Ovary (tissue), 9 donors: ENCODE results near the gene ANKRD40. TPM values are rescaled to one million over a fixed set of nuclear protein-coding genes. Genes with fewer than 3 reads are reported as not detected.

Experiments used
- DNase-seq, 5 donors: peaks; one replicate each; pipeline ENCODE4 v3.0.0-alpha.2; 2019 to 2020
- H3K27ac ChIP-seq, 2 donors: fragments of 200-600 bp; one replicate each; pipeline versions ENCODE4 v1.5.1 to v1.8.0; 2019 to 2022
- H3K27me3 ChIP-seq: fragments of 200-600 bp; one replicate; pipeline ENCODE4 v1.8.0; 2022
- H3K36me3 ChIP-seq: fragments of 200-600 bp; sonication (generic); one replicate; pipeline ENCODE4 v1.5.1; 2019
- H3K4me1 ChIP-seq: one replicate; pipeline ENCODE4 v1.8.1; 2013; ENCODE audit warnings: mild to moderate bottlenecking, moderate library complexity; ENCODE audit not compliant: insufficient read depth
- H3K4me3 ChIP-seq: fragments of 200-600 bp; sonication (generic); one replicate; pipeline ENCODE4 v1.5.1; 2017
- H3K9me3 ChIP-seq, 2 donors: fragments of 200-600 bp in 1 of 2; sonication (generic) in 1 of 2; one replicate each; pipeline versions ENCODE4 v1.5.1 to v1.8.1; 2013 to 2019; ENCODE audit warnings: mild to moderate bottlenecking in 1 of 2, moderate library complexity in 1 of 2
- CTCF ChIP-seq, 3 donors: fragments of 450-650 bp in 2 of 3; fragments of 200-600 bp in 1 of 3; IDR thresholded peaks; one replicate each; pipeline versions ENCODE4 v1.5.1 to v1.8.0; 2016 to 2022; ENCODE audit warnings: antibody characterized with exemption in 3 of 3, mild to moderate bottlenecking in 1 of 3
- EP300 ChIP-seq: sonication (generic); formaldehyde crosslinking; IDR thresholded peaks from one replicate; pipeline ENCODE4 v1.6.1; 2017; ENCODE audit warnings: antibody characterized with exemption
- POLR2A ChIP-seq: fragments of 450-650 bp; IDR thresholded peaks from one replicate; pipeline ENCODE4 v1.6.1; 2017; ENCODE audit warnings: antibody characterized with exemption, mild to moderate bottlenecking, moderate library complexity
- WGBS, 3 donors: extraction: QIAGEN DNeasy Blood & Tissue Kit in 1 of 3; methylation state at CpG; one replicate each; pipeline versions ENCODE4 v1.1.5 to v1.1.7; 2013 to 2017; 5-methylcytosine and 5-hydroxymethylcytosine counted together
- intact Hi-C, 4 donors: fragments of 100-400 bp; cut with DNase I; formaldehyde crosslinking; loops; one replicate each; pipeline versions ENCODE4 v1.11.0 to v1.15.1; 2022 to 2023
- polyA plus RNA-seq, 2 donors: library from polyadenylated mRNA; stranded (reverse); fragments of 200-250 nt in 1 of 2; fragments of 350-450 nt in 1 of 2; fragmentation: Illumina TruSeq in 1 of 2; extraction: RNeasy Lipid Tissue Mini Kit (QIAGEN cat#74804) in 1 of 2; gene quantifications; one replicate each; pipeline ENCODE4 v1.2.3, GENCODE V29; 2013 to 2014
- total RNA-seq, 7 donors: library from RNA; depleted of rRNA in 2 of 7; stranded (reverse); fragments of >200 nt in 2 of 7; fragmentation: NEBNext Ultra II Directional in 3 of 7; extraction: Animal tissue kit (Norgen Biotek cat#: 25700) in 3 of 7; gene quantifications; one replicate each; pipeline versions ENCODE4 v1.1.0 to v1.2.4, GENCODE V29; 2016 to 2023
- donor health status: DM: no; HTN: no; CAD: no; lungs with moderate emphysema.
- donor health status: DM: no; HTN: no; CAD: no.
- donor health status: Bipolar disorder and iron deficiency.
- donor health status: DM: yes; HTN: yes; CAD: no.
- donor health status: DM: no; HTN: no; CAD: no.
- donor health status: DM: yes; HTN: yes; CAD: no.

The ANKRD40 gene
- total and polyA plus RNA-seq, 9 donors, result 17.0 to 52.6 (median 41.8) TPM

- Histone ChIP-seq H3K9me3 (no peaks in the 10 kb centered on the region), H3K4me3 (no peak overlapping the region), H3K27me3 (no peaks in the 10 kb centered on the region), H3K36me3 (no peaks in the 10 kb centered on the region), H3K27ac (no peak overlapping the region), H3K4me1 (no peaks in the 10 kb centered on the region)
- WGBS, 3 donors, result 95 to 96% (median 95%) methylated on average over 2 of the region's 2 CpGs
- no peak for TF ChIP-seq POLR2A
- TF ChIP-seq CTCF (IDR thresholded peaks at IDR 0.05), result no peak
- no peak for TF ChIP-seq EP300
- intact Hi-C loops, result no loop called here
- no peak for DNase-seq
Measured at GRCh38 chr17:50651661-50652060, 56.1 kb downstream of the ANKRD40 start.

- intact Hi-C loops, result no loop called here
- WGBS, 3 donors, result 74 to 80% (median 78%) methylated on average over 7 of the region's 7 CpGs
- H3K4me3 ChIP-seq, result no peak overlapping the region
- H3K27ac ChIP-seq, result no peak overlapping the region
- no peaks in the 10 kb centered on the region for H3K36me3 ChIP-seq
- H3K27me3 ChIP-seq, result no peaks in the 10 kb centered on the region
- no peaks in the 10 kb centered on the region for H3K9me3 ChIP-seq
- no peak for DNase-seq
- TF ChIP-seq POLR2A, result no peak
- TF ChIP-seq EP300, result no peak
- TF ChIP-seq CTCF (IDR thresholded peaks at IDR 0.05), result no peak
- no peaks in the 10 kb centered on the region for H3K4me1 ChIP-seq
Measured at GRCh38 chr17:50649042-50649908, 58.4 kb downstream of the ANKRD40 start.

GRCh38 chr17:50647187-50647586, 60.5 kb downstream of the ANKRD40 start:
- H3K4me1 ChIP-seq, result no peaks in the 10 kb centered on the region
- TF ChIP-seq POLR2A (no peak), CTCF (IDR thresholded peaks at IDR 0.05) (no peak), EP300 (no peak)
- no peak overlapping the region for H3K4me3 ChIP-seq
- 70 to 98% (median 96%) methylated on average over 2 of the region's 2 CpGs for WGBS, 3 donors
- DNase-seq, result no peak
- H3K27ac ChIP-seq, result no peak overlapping the region
- H3K9me3 ChIP-seq, result no peaks in the 10 kb centered on the region
- no peaks in the 10 kb centered on the region for H3K36me3 ChIP-seq
- no peaks in the 10 kb centered on the region for H3K27me3 ChIP-seq
- intact Hi-C loops, result no loop called here

GRCh38 chr17:50645748-50646682, 61.7 kb downstream of the ANKRD40 start:
- Histone ChIP-seq H3K9me3 (no peaks in the 10 kb centered on the region), H3K4me3 (no peak overlapping the region), H3K4me1 (peaks cover 3% of the 10 kb centered on the region), H3K36me3 (no peaks in the 10 kb centered on the region), H3K27me3 (no peaks in the 10 kb centered on the region), H3K27ac (no peak overlapping the region)
- intact Hi-C loops, result no loop called here
- WGBS, 3 donors, result 95 to 97% (median 96%) methylated on average over 3 of the region's 3 CpGs
- TF ChIP-seq POLR2A (no peak), EP300 (no peak), CTCF (IDR thresholded peaks at IDR 0.05) (no peak)
- no peak for DNase-seq
